H9 (cell line): ENCODE data around the gene SSBP3. TPM values are rescaled to one million over a fixed set of nuclear protein-coding genes. Genes with fewer than 3 reads are reported as not detected.
A peak's percentile ranks its signal among the peaks of the same experiment; 100 is the strongest.

Source experiments
- DNase-seq: peaks from one replicate; pipeline ENCODE4 v3.0.0-alpha.2; 2017
- H2AFZ ChIP-seq: one replicate; pipeline ENCODE4 v1.6.1; 2013; ENCODE audit warnings: mild to moderate bottlenecking, low read length, control low read depth, moderate library complexity
- H2AK5ac ChIP-seq: 2 replicates; pipeline ENCODE4 v1.6.1; 2013; ENCODE audit warnings: low read length, control low read depth, mixed read lengths; ENCODE audit not compliant: insufficient read length
- H2BK120ac ChIP-seq: one replicate; pipeline ENCODE4 v1.6.1; 2013; ENCODE audit warnings: low read depth, mild to moderate bottlenecking, low read length, control low read depth, inconsistent platforms; ENCODE audit not compliant: poor library complexity, severe bottlenecking
- H2BK12ac ChIP-seq: 2 replicates; pipeline ENCODE4 v1.6.1; 2013; ENCODE audit warnings: low read length, control low read depth, mixed read lengths, low read depth; ENCODE audit not compliant: insufficient read length
- H2BK15ac ChIP-seq: 2 replicates; pipeline ENCODE4 v1.6.1; 2013; ENCODE audit warnings: low read depth, low read length, control low read depth
- H2BK20ac ChIP-seq: one replicate; pipeline ENCODE4 v1.6.1; 2013; ENCODE audit warnings: low read depth, mild to moderate bottlenecking, low read length, control low read depth, inconsistent platforms; ENCODE audit not compliant: poor library complexity, severe bottlenecking
- H2BK5ac ChIP-seq: 2 replicates; pipeline ENCODE4 v1.6.1; 2013; ENCODE audit warnings: low read length, control low read depth, mixed read lengths; ENCODE audit not compliant: insufficient read length
- H3K14ac ChIP-seq: 2 replicates; pipeline ENCODE4 v1.6.1; 2013; ENCODE audit warnings: low read length, control low read depth; ENCODE audit not compliant: insufficient read depth
- H3K18ac ChIP-seq: 2 replicates; pipeline ENCODE4 v1.6.1; 2013; ENCODE audit warnings: low read depth, mild to moderate bottlenecking, mixed read lengths, low read length, control low read depth; ENCODE audit not compliant: insufficient read length
- H3K23ac ChIP-seq: 2 replicates; pipeline ENCODE4 v1.6.1; 2013; ENCODE audit warnings: low read length, control low read depth, mixed read lengths, low read depth; ENCODE audit not compliant: insufficient read length
- H3K23me2 ChIP-seq: 2 replicates; pipeline ENCODE4 v1.6.1; 2013; ENCODE audit warnings: low read depth, mild to moderate bottlenecking, mixed read lengths, low read length, control low read depth; ENCODE audit not compliant: insufficient read length, poor library complexity, severe bottlenecking
- H3K27ac ChIP-seq: 2 replicates; pipeline ENCODE4 v1.5.1; 2013; ENCODE audit warnings: low read length, control low read depth, mixed read lengths, low read depth; ENCODE audit not compliant: insufficient read length
- H3K27me3 ChIP-seq: 2 replicates; pipeline ENCODE4 v1.6.1; 2013; ENCODE audit warnings: low read length, control low read depth, inconsistent platforms; ENCODE audit not compliant: insufficient read depth
- H3K4ac ChIP-seq: 2 replicates; pipeline ENCODE4 v1.6.1; 2013; ENCODE audit warnings: low read depth, mild to moderate bottlenecking, control low read depth, inconsistent platforms, low read length, moderate library complexity
- H3K4me1 ChIP-seq: 2 replicates; pipeline ENCODE4 v1.6.1; 2013; ENCODE audit warnings: low read length, control low read depth, inconsistent platforms; ENCODE audit not compliant: insufficient read depth
- H3K4me2 ChIP-seq: 2 replicates; pipeline ENCODE4 v1.6.1; 2013; ENCODE audit warnings: low read length, control low read depth, mixed read lengths; ENCODE audit not compliant: insufficient read length, insufficient read depth
- H3K56ac ChIP-seq: 2 replicates; pipeline ENCODE4 v1.6.1; 2013; ENCODE audit warnings: low read depth, mild to moderate bottlenecking, mixed read lengths, low read length, control low read depth; ENCODE audit not compliant: insufficient read length
- H3K79me1 ChIP-seq: 2 replicates; pipeline ENCODE4 v1.6.1; 2013; ENCODE audit warnings: low read depth, mild to moderate bottlenecking, moderate library complexity, low read length, control low read depth, inconsistent platforms; ENCODE audit not compliant: insufficient read depth, poor library complexity, severe bottlenecking
- H3K79me2 ChIP-seq: 2 replicates; pipeline ENCODE4 v1.6.1; 2013; ENCODE audit warnings: low read length, control low read depth, inconsistent platforms; ENCODE audit not compliant: insufficient read depth
- H3K9ac ChIP-seq: 2 replicates; pipeline ENCODE4 v1.6.1; 2013; ENCODE audit warnings: low read length, control low read depth, mixed read lengths; ENCODE audit not compliant: insufficient read length; ENCODE audit errors: extremely low read depth
- H3K9me3 ChIP-seq: one replicate; pipeline ENCODE4 v1.6.1; 2013; ENCODE audit warnings: low read depth, low read length, inconsistent platforms; ENCODE audit not compliant: control insufficient read depth
- H3T11ph ChIP-seq: one replicate; pipeline ENCODE4 v1.6.1; 2013; ENCODE audit warnings: mild to moderate bottlenecking, low read length, control low read depth, inconsistent platforms
- H4K20me1 ChIP-seq: one replicate; pipeline ENCODE4 v1.6.1; 2013; ENCODE audit not compliant: control insufficient read depth, insufficient read length, insufficient read depth
- H4K5ac ChIP-seq: 2 replicates; pipeline ENCODE4 v1.6.1; 2013; ENCODE audit warnings: low read depth, mild to moderate bottlenecking, mixed read lengths, low read length, control low read depth; ENCODE audit not compliant: insufficient read length
- H4K8ac ChIP-seq: replicated peaks from 2 replicates; pipeline ENCODE4 v1.6.1; 2013; ENCODE audit warnings: low read length, control low read depth, mixed read lengths, low read depth; ENCODE audit not compliant: insufficient read length
- H4K91ac ChIP-seq: 2 replicates; pipeline ENCODE4 v1.6.1; 2013; ENCODE audit warnings: low read depth, mild to moderate bottlenecking, moderate library complexity, mixed read lengths, low read length, control low read depth; ENCODE audit not compliant: insufficient read length
- H3K27ac Mint-ChIP-seq, 3 experiments: 2 replicates in 2 of 3; 3 replicates in 1 of 3; pipeline ENCODE4 v1.8.0; 2020 to 2021; ENCODE audit warnings: mixed read lengths in 3 of 3, mild to moderate bottlenecking in 1 of 3, moderate library complexity in 1 of 3
- H3K27me3 Mint-ChIP-seq: 2 replicates; pipeline ENCODE4 v1.8.0; 2021; ENCODE audit warnings: low read depth, mild to moderate bottlenecking, moderate library complexity, mixed read lengths
- H3K36me3 Mint-ChIP-seq, 3 experiments: 2 replicates in 2 of 3; 3 replicates in 1 of 3; pipeline ENCODE4 v1.8.0; 2020 to 2021; ENCODE audit warnings: low read depth in 3 of 3, mixed read lengths in 3 of 3; ENCODE audit not compliant: insufficient read depth in 1 of 3
- H3K4me1 Mint-ChIP-seq, 2 experiments: 2 replicates each; pipeline ENCODE4 v1.8.0; 2020; ENCODE audit warnings: mixed read lengths in 2 of 2
- H3K4me3 Mint-ChIP-seq, 2 experiments: 2 replicates in 1 of 2; 3 replicates in 1 of 2; pipeline ENCODE4 v1.8.0; 2020 to 2021; ENCODE audit warnings: mild to moderate bottlenecking in 2 of 2, mixed read lengths in 2 of 2, moderate library complexity in 1 of 2
- H3K9me3 Mint-ChIP-seq, 2 experiments: 2 replicates in 1 of 2; 3 replicates in 1 of 2; pipeline ENCODE4 v1.8.0; 2020; ENCODE audit warnings: mild to moderate bottlenecking in 2 of 2, mixed read lengths in 2 of 2, moderate library complexity in 1 of 2
- WGBS: extraction: QIAGEN DNeasy Blood & Tissue Kit; methylation state at CpG from one replicate; pipeline ENCODE4 v1.1.7; 2013; ENCODE audit warnings: missing lambda C conversion rate, low lambda C conversion rate, mixed read lengths; ENCODE audit not compliant: insufficient read length; ENCODE audit errors: extremely low coverage; 5-methylcytosine and 5-hydroxymethylcytosine counted together
- total RNA-seq: library from RNA; stranded (reverse); gene quantifications from 2 replicates; pipeline ENCODE4 v1.2.1, GENCODE V29; 2021
- TF ChIP-seq, protein P1 (sequence below): fragments of 200-600 bp; sonication (generic); conservative IDR thresholded peaks from 3 replicates; pipeline ENCODE4 v1.8.0; 2021; ENCODE audit warnings: antibody characterized with exemption, mild to moderate bottlenecking

Gene SSBP3
- total RNA-seq, 1 experiment from 2014 or later: 126 TPM

DNA sequence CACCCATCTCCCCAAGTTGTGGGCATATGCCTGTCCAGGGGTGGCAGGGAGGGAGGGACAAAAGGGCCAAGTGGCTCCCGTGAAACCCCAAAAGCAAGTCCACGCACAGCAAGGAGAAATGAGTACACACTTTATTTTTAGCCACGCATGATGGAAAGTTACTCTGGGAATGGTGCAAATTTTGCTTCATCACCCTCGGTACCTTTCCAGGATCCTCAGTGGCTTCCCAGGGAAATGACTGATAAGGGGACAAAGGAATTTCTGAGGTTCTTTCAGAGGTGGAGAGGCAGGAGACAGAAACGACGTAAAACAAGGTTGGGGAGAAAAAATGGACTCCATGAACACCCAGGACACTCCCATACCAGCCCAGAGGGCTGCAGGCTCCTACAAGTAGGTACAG, 65.8 kb downstream of the SSBP3 start:
- H2BK12ac ChIP-seq: no peak overlapping the region
- Mint-ChIP-seq H3K27ac (peak overlapping the region in 2 of 3 experiments; percentile 75 to 94; a peak in 4 of 7 replicates), H3K4me1 (peaks cover 76 to 83% of the 10 kb centered on the region in 2 experiments), H3K9me3 (no peaks in the 10 kb centered on the region), H3K27me3 (no peaks in the 10 kb centered on the region), H3K4me3 (no peak overlapping the region), H3K36me3 (peaks cover 2 to 34% (median 25%) of the 10 kb centered on the region in 3 experiments; a peak in 6 of 7 replicates)
- no peak overlapping the region for H4K8ac ChIP-seq
- H2BK120ac ChIP-seq: no peak overlapping the region
- DNase-seq: no peak
- H3K23me2 ChIP-seq: no peaks in the 10 kb centered on the region
- no peak overlapping the region for H2BK15ac ChIP-seq
- peaks cover 12% of the 10 kb centered on the region; the same call in 1 of the 2 replicates for H3K4me1 ChIP-seq
- no peaks in the 10 kb centered on the region for H4K20me1 ChIP-seq
- H3K79me2 ChIP-seq: peaks cover 7% of the 10 kb centered on the region; the same call in 1 of the 2 replicates
- no peak overlapping the region for H3K18ac ChIP-seq
- H3K9ac ChIP-seq: no peak overlapping the region
- no peak overlapping the region for H3K4me2 ChIP-seq
- peaks cover 7% of the 10 kb centered on the region for H3K79me1 ChIP-seq
- no peak overlapping the region for H3K56ac ChIP-seq
- H2AFZ ChIP-seq: no peak overlapping the region
- no peaks in the 10 kb centered on the region for H3K27me3 ChIP-seq
- no peak overlapping the region for H2AK5ac ChIP-seq
- no peak overlapping the region for H4K5ac ChIP-seq
- WGBS: no CpG with 5 or more reads among the region's 6 CpGs
- H4K91ac ChIP-seq: no peak overlapping the region
- no peak overlapping the region for H3K27ac ChIP-seq
- no peak overlapping the region for H2BK20ac ChIP-seq
- no peak overlapping the region for H2BK5ac ChIP-seq
- H3K9me3 ChIP-seq: no peaks in the 10 kb centered on the region
- no peak overlapping the region for H3K4ac ChIP-seq
- no peak overlapping the region for H3T11ph ChIP-seq
- TF ChIP-seq, protein P1, sequence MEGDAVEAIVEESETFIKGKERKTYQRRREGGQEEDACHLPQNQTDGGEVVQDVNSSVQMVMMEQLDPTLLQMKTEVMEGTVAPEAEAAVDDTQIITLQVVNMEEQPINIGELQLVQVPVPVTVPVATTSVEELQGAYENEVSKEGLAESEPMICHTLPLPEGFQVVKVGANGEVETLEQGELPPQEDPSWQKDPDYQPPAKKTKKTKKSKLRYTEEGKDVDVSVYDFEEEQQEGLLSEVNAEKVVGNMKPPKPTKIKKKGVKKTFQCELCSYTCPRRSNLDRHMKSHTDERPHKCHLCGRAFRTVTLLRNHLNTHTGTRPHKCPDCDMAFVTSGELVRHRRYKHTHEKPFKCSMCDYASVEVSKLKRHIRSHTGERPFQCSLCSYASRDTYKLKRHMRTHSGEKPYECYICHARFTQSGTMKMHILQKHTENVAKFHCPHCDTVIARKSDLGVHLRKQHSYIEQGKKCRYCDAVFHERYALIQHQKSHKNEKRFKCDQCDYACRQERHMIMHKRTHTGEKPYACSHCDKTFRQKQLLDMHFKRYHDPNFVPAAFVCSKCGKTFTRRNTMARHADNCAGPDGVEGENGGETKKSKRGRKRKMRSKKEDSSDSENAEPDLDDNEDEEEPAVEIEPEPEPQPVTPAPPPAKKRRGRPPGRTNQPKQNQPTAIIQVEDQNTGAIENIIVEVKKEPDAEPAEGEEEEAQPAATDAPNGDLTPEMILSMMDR: no peak
- no peak overlapping the region for H3K14ac ChIP-seq
- H3K23ac ChIP-seq: no peak overlapping the region
